Adrenal gland (tissue), 5 donors: ENCODE results near the gene CIAO3.

Experiments used
- POLR2A ChIP-seq, 2 donors: fragments of 450-650 bp; IDR thresholded peaks; one replicate each; pipeline ENCODE4 v1.6.1; 2017; ENCODE audit warnings: antibody characterized with exemption in 2 of 2, mild to moderate bottlenecking in 2 of 2, moderate library complexity in 1 of 2
- TF ChIP-seq, protein P1 (sequence below), 6 experiments: fragments of 450-650 bp in 4 of 6; fragments of 200-600 bp in 2 of 6; sonication (generic) in 1 of 6; IDR thresholded peaks; 1 replicate in 5 of 6; 2 replicates in 1 of 6; pipeline versions ENCODE4 v1.5.1 to v1.8.0; 2016 to 2021; ENCODE audit warnings: antibody characterized with exemption in 6 of 6, mild to moderate bottlenecking in 2 of 6, moderate library complexity in 1 of 6
- donor health status: DM: no; HTN: no; CAD: no.

DNA sequence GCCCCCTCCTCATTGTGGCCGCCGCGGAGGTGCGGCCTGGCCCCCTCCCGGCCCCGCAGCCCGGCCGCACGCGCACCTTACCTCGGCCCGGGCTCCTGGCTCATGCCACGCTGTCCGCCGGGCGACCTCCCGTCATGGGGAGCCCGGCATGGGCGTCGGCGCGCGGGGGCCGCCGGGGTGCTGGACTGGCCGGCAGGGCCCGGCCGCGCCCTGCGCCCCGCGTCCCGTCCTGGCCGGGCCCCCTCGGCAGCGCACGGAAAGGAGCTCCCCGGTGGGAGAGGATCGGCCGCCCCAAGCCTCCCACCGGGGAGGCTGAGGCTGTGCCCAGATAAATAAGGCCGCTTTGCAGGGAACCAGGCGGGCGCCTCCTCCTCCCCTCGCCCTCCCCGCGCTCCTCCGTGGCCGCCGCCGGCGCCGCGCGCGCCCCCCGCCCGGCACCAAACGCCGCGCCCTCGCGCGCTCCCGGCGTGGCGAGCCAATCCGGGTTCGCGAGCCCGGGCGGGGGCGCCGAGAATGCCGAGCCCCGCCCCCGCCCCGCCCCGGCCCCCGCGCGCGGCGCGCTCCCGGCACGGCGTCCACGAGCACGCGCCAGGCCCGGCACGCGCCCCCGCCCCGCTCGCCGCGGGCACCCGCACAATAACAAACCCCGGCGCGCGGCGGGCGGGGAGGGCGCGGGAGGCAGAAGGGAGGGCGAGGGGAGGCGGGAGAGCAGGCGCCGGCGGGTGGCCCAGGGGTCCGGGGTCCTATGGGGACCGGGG, 35.2 kb downstream of the CIAO3 start, which contains the start of gene FBXL16:
- TF ChIP-seq, protein P1, sequence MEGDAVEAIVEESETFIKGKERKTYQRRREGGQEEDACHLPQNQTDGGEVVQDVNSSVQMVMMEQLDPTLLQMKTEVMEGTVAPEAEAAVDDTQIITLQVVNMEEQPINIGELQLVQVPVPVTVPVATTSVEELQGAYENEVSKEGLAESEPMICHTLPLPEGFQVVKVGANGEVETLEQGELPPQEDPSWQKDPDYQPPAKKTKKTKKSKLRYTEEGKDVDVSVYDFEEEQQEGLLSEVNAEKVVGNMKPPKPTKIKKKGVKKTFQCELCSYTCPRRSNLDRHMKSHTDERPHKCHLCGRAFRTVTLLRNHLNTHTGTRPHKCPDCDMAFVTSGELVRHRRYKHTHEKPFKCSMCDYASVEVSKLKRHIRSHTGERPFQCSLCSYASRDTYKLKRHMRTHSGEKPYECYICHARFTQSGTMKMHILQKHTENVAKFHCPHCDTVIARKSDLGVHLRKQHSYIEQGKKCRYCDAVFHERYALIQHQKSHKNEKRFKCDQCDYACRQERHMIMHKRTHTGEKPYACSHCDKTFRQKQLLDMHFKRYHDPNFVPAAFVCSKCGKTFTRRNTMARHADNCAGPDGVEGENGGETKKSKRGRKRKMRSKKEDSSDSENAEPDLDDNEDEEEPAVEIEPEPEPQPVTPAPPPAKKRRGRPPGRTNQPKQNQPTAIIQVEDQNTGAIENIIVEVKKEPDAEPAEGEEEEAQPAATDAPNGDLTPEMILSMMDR (IDR thresholded peaks at IDR 0.05): no peak
- no peak for TF ChIP-seq POLR2A (IDR thresholded peaks at IDR 0.05)
